ENCODE measurements around the gene TRAPPC8. TPM values are rescaled to one million over a fixed set of nuclear protein-coding genes. Genes with fewer than 3 reads are reported as not detected.
"Not testable (repeated sequence)": the region's sequence is repeated elsewhere in the genome, so short reads cannot be mapped to it uniquely, and the experiment has no call there.

Gene TRAPPC8
- total RNA-seq, 1 experiment from 2014 or later = 37.9 TPM

DNA sequence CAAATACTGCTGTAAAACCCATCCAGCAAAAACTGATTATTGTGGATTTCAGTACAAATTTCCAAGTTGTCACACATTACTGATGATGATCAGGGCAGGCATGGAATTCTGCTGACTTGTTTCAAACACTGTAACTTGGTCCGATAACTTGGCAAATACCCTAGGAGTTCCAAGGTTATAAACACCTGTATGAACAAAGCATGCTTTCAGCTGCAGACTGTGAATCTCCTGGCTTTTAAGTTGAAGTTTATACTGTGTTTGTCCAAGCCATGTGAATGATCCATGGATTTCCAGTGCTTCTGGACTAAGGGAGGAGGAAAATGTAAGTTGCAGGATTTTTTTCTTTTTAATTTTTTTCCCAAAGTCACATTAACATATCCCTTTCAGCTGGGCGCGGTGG is 112.2 kb downstream of the TRAPPC8 start:
- no peak overlapping the region for H3K27ac ChIP-seq (ENCODE audit: low read depth, low read length, poor library complexity, severe bottlenecking)
- H3K4me1 ChIP-seq (ENCODE audit: insufficient read depth, low read length, poor library complexity, severe bottlenecking) = no peaks in the 10 kb centered on the region
- no peaks in the 10 kb centered on the region for H3K9me3 ChIP-seq (ENCODE audit: low read depth, low read length, poor library complexity, severe bottlenecking)
- CTCF ChIA-PET = no interaction called here
- intact Hi-C loops (cut with micrococcal nuclease; ENCODE audit: unreplicated experiment) = no loop called here
- H3K27me3 ChIP-seq (replicated peaks; ENCODE audit: insufficient read depth, low read depth, low read length, poor library complexity) = no peaks in the 10 kb centered on the region
- no TSS peak for BruUV-seq (replicated peaks)
- peaks cover 9% of the 10 kb centered on the region for H3K36me3 ChIP-seq (ENCODE audit: insufficient read depth, low read length, poor library complexity, severe bottlenecking)
- DNase-seq (ENCODE audit: low spot score) = no peak
- no peak for TF ChIP-seq EZH2 (IDR thresholded peaks at IDR 0.05; ENCODE audit: borderline replicate concordance, low read depth, low read length, poor library complexity, severe bottlenecking)
- TF ChIP-seq, protein P1, sequence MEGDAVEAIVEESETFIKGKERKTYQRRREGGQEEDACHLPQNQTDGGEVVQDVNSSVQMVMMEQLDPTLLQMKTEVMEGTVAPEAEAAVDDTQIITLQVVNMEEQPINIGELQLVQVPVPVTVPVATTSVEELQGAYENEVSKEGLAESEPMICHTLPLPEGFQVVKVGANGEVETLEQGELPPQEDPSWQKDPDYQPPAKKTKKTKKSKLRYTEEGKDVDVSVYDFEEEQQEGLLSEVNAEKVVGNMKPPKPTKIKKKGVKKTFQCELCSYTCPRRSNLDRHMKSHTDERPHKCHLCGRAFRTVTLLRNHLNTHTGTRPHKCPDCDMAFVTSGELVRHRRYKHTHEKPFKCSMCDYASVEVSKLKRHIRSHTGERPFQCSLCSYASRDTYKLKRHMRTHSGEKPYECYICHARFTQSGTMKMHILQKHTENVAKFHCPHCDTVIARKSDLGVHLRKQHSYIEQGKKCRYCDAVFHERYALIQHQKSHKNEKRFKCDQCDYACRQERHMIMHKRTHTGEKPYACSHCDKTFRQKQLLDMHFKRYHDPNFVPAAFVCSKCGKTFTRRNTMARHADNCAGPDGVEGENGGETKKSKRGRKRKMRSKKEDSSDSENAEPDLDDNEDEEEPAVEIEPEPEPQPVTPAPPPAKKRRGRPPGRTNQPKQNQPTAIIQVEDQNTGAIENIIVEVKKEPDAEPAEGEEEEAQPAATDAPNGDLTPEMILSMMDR (conservative IDR thresholded peaks at IDR 0.05; ENCODE audit: low read depth, low read length) = no peak
- POLR2A ChIA-PET (ENCODE audit: low non-redundant PET) = no interaction called here
- H3K4me3 ChIP-seq (ENCODE audit: low read depth, low read length, poor library complexity, severe bottlenecking) = no peak overlapping the region

DNA sequence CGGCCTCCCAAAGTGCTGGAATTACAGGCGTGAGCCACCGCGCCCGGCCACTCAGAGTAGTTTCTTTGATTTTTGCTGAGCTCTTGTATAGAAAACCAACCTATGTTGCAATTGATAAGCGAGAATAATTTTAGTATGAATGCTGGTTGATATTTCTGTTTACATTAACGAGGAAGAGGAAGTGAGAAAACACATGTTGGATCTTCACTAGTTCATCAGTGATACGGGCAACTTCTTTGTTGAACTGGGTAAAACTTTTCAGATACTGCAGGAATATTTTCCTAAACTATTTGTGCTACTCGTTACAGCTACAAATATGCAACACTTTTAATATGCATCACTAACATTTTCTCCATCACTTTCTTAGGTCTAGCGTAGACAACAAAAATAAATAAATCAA is 114.3 kb downstream of the TRAPPC8 start:
- no TSS peak for BruUV-seq (replicated peaks)
- intact Hi-C loops (cut with micrococcal nuclease; ENCODE audit: unreplicated experiment) = loop anchor here (5.0 kb wide), 1 partner anchor 149 kb away; no protein-coding TSS in a partner anchor
- ChIA-PET POLR2A (ENCODE audit: low non-redundant PET) (no interaction called here), CTCF (no interaction called here)
- no peak overlapping the region for H3K4me3 ChIP-seq (ENCODE audit: low read depth, low read length, poor library complexity, severe bottlenecking)
- no peak for DNase-seq (ENCODE audit: low spot score)
- H3K9me3 ChIP-seq (ENCODE audit: low read depth, low read length, poor library complexity, severe bottlenecking) = no peaks in the 10 kb centered on the region
- H3K27me3 ChIP-seq (replicated peaks; ENCODE audit: insufficient read depth, low read depth, low read length, poor library complexity) = no peaks in the 10 kb centered on the region
- H3K36me3 ChIP-seq (ENCODE audit: insufficient read depth, low read length, poor library complexity, severe bottlenecking) = peaks cover 5% of the 10 kb centered on the region
- no peak overlapping the region for H3K27ac ChIP-seq (ENCODE audit: low read depth, low read length, poor library complexity, severe bottlenecking)
- no peaks in the 10 kb centered on the region for H3K4me1 ChIP-seq (ENCODE audit: insufficient read depth, low read length, poor library complexity, severe bottlenecking)
- no peak for TF ChIP-seq EZH2 (IDR thresholded peaks at IDR 0.05; ENCODE audit: borderline replicate concordance, low read depth, low read length, poor library complexity, severe bottlenecking)
- TF ChIP-seq, protein P1 (conservative IDR thresholded peaks at IDR 0.05; ENCODE audit: low read depth, low read length) = no peak

- H3K36me3 ChIP-seq (ENCODE audit: insufficient read depth, low read length, poor library complexity, severe bottlenecking); H3K4me3 ChIP-seq (ENCODE audit: low read depth, low read length, poor library complexity, severe bottlenecking); CTCF ChIA-PET; H3K4me1 ChIP-seq (ENCODE audit: insufficient read depth, low read length, poor library complexity, severe bottlenecking); H3K27me3 ChIP-seq (replicated peaks; ENCODE audit: insufficient read depth, low read depth, low read length, poor library complexity); DNase-seq (ENCODE audit: low spot score); H3K27ac ChIP-seq (ENCODE audit: low read depth, low read length, poor library complexity, severe bottlenecking); H3K9me3 ChIP-seq (ENCODE audit: low read depth, low read length, poor library complexity, severe bottlenecking); BruUV-seq (replicated peaks): not testable (repeated sequence)
- intact Hi-C loops (cut with micrococcal nuclease; ENCODE audit: unreplicated experiment) = loop anchor here (5.0 kb wide), 1 partner anchor 151 kb away; no protein-coding TSS in a partner anchor
- POLR2A ChIA-PET (ENCODE audit: low non-redundant PET) = interaction anchor here (0.7 kb wide), 1 partner anchor 13 kb away, joined by 3 read pairs; no protein-coding TSS in a partner anchor
Observed at GRCh38 chr18:31826673-31827325, 116.1 kb downstream of the TRAPPC8 start.

- Histone ChIP-seq H3K9me3 (ENCODE audit: low read depth, low read length, poor library complexity, severe bottlenecking) (no peaks in the 10 kb centered on the region), H3K4me3 (ENCODE audit: low read depth, low read length, poor library complexity, severe bottlenecking) (no peak overlapping the region), H3K27me3 (replicated peaks; ENCODE audit: insufficient read depth, low read depth, low read length, poor library complexity) (no peaks in the 10 kb centered on the region), H3K4me1 (ENCODE audit: insufficient read depth, low read length, poor library complexity, severe bottlenecking) (no peaks in the 10 kb centered on the region), H3K27ac (ENCODE audit: low read depth, low read length, poor library complexity, severe bottlenecking) (no peak overlapping the region), H3K36me3 (ENCODE audit: insufficient read depth, low read length, poor library complexity, severe bottlenecking) (peaks cover 3% of the 10 kb centered on the region)
- intact Hi-C loops (cut with micrococcal nuclease; ENCODE audit: unreplicated experiment) = loop anchor here (5.0 kb wide), 1 partner anchor 152 kb away; no protein-coding TSS in a partner anchor
- POLR2A ChIA-PET (ENCODE audit: low non-redundant PET) = no interaction called here
- CTCF ChIA-PET = no interaction called here
- no TSS peak for BruUV-seq (replicated peaks)
- no peak for TF ChIP-seq EZH2 (IDR thresholded peaks at IDR 0.05; ENCODE audit: borderline replicate concordance, low read depth, low read length, poor library complexity, severe bottlenecking)
- TF ChIP-seq, protein P1 (conservative IDR thresholded peaks at IDR 0.05; ENCODE audit: low read depth, low read length) = no peak
- DNase-seq (ENCODE audit: low spot score) = no peak
Observed at GRCh38 chr18:31825772-31826171, 117.2 kb downstream of the TRAPPC8 start.
